Activated CD4-positive, alpha-beta T cell treated with anti-CD3 and anti-CD28 coated beads for 36 hours (primary cell): ENCODE data around the gene STAB2. TPM values are rescaled to one million over a fixed set of nuclear protein-coding genes. Genes with fewer than 3 reads are reported as not detected.

Experiments used
- ATAC-seq: fragments of 200-7000 bp; cut with Tn5 transposase; one replicate; pipeline ENCODE4 v1.10.0; 2021; ENCODE audit warnings: mild to moderate bottlenecking, moderate library complexity
- CTCF ChIA-PET: fragments of 350-600 bp; sonication (Branson Sonifier 250); formaldehyde crosslinking; loops from one replicate; lab custom pipeline; 2021; ENCODE audit warnings: antibody characterized with exemption; lab: Charles Lee
- POLR2A ChIA-PET: fragments of 350-600 bp; sonication (Branson Sonifier 250); formaldehyde crosslinking; loops from one replicate; lab custom pipeline; 2021; ENCODE audit warnings: antibody characterized with exemption, inconsistent platforms; lab: Charles Lee
- DNase-seq: peaks from one replicate; pipeline ENCODE4 v3.0.0-alpha.2; 2020
- H3K27ac Mint-ChIP-seq: one replicate; pipeline ENCODE4 v1.8.0; 2021; ENCODE audit warnings: mixed read lengths
- H3K27me3 Mint-ChIP-seq: one replicate; pipeline ENCODE4 v1.8.0; 2021; ENCODE audit warnings: mixed read lengths
- H3K36me3 Mint-ChIP-seq: one replicate; pipeline ENCODE4 v1.8.0; 2021; ENCODE audit warnings: low read depth, mixed read lengths
- H3K4me1 Mint-ChIP-seq: one replicate; pipeline ENCODE4 v1.8.0; 2021; ENCODE audit warnings: mixed read lengths
- H3K4me3 Mint-ChIP-seq: one replicate; pipeline ENCODE4 v1.8.0; 2021; ENCODE audit warnings: mild to moderate bottlenecking, moderate library complexity, mixed read lengths
- H3K9me3 Mint-ChIP-seq: one replicate; pipeline ENCODE4 v1.8.0; 2021; ENCODE audit warnings: low read depth, mixed read lengths
- intact Hi-C, 2 experiments: fragments of 100-400 bp; cut with DNase I in 1 of 2; cut with micrococcal nuclease in 1 of 2; formaldehyde crosslinking; loops; one replicate each; pipeline versions ENCODE4 v1.14.2 to v1.15.1; 2022 to 2024; cut with DNase I, micrococcal nuclease
- total RNA-seq, 2 experiments: library from RNA; stranded (reverse); gene quantifications; one replicate each; pipeline ENCODE4 v1.2.3, GENCODE V29; 2021

Gene STAB2
- total RNA-seq, 2 experiments from 2014 or later, result not detected

DNA sequence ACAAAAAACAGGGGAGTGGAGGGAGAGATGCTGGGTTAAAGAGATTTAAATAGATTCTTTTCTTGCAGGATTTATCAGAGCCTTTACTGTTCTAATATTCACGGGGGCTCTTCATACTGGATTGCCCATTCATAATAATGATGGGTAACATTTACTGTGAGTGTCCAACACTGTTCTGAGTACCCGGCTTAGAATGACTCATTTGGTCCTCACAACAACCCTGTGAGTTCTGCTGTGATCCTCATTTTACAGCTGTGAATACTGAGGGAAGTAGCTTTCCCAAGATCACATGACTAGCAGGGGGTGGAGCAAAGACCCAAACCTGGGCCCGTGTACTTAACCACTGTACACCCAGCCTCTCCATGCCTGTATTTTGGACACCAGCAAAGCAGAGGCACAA, 140.6 kb downstream of the STAB2 start:
- POLR2A ChIA-PET, result no interaction called here
- CTCF ChIA-PET, result interaction anchor here (1.7 kb wide), 1 partner anchor 55 kb away, joined by 3 read pairs; no protein-coding TSS in a partner anchor
- no peak overlapping the region for H3K4me3 Mint-ChIP-seq
- H3K4me1 Mint-ChIP-seq, result no peaks in the 10 kb centered on the region
- H3K27ac Mint-ChIP-seq, result no peak overlapping the region
- H3K27me3 Mint-ChIP-seq, result peaks cover 2% of the 10 kb centered on the region
- no peaks in the 10 kb centered on the region for H3K36me3 Mint-ChIP-seq
- intact Hi-C loops, result no loop called here
- peaks cover 4% of the 10 kb centered on the region for H3K9me3 Mint-ChIP-seq
- DNase-seq (no peak), ATAC-seq (no peak)

GRCh38 chr12:103728323-103728722, 141.2 kb downstream of the STAB2 start:
- CTCF ChIA-PET, result no interaction called here
- no peak for ATAC-seq
- Mint-ChIP-seq H3K4me3 (no peak overlapping the region), H3K27me3 (peaks cover 3% of the 10 kb centered on the region), H3K4me1 (no peaks in the 10 kb centered on the region), H3K36me3 (no peaks in the 10 kb centered on the region), H3K27ac (no peak overlapping the region), H3K9me3 (peaks cover 4% of the 10 kb centered on the region)
- DNase-seq, result no peak
- POLR2A ChIA-PET, result no interaction called here
- intact Hi-C loops, result no loop called here

DNA sequence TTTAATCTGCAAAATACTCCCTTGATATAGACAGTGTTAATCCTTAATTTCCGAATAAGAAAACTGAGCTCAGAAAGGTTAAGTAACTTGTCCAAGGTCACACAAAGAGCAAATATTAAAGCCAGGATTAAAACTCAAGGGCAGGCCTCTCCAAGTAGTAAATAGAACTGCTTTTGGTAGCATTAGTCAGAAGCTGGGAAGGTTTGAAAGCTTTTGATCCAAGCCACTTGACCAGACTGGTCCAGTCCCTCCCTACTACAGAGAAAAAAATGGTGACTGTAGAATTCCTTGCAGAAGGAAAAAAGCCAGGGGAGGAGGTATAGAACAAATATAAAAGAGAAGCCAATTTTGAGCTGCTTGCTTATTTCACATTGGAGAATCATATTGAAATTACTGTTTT, 142.4 kb downstream of the STAB2 start:
- H3K4me3 Mint-ChIP-seq, result no peak overlapping the region
- peaks cover 4% of the 10 kb centered on the region for H3K9me3 Mint-ChIP-seq
- DNase-seq (no peak), ATAC-seq (no peak)
- H3K4me1 Mint-ChIP-seq, result no peaks in the 10 kb centered on the region
- intact Hi-C loops, result no loop called here
- no peak overlapping the region for H3K27ac Mint-ChIP-seq
- CTCF ChIA-PET, result interaction anchor here (0.6 to 1.4 kb wide), 2 partner anchors 10 to 31 kb away, joined by 3 to 4 read pairs; no protein-coding TSS in a partner anchor
- H3K36me3 Mint-ChIP-seq, result no peaks in the 10 kb centered on the region
- POLR2A ChIA-PET, result no interaction called here
- H3K27me3 Mint-ChIP-seq, result peaks cover 4% of the 10 kb centered on the region

- H3K27ac Mint-ChIP-seq, result no peak overlapping the region
- CTCF ChIA-PET, result interaction anchor here (0.7 kb wide), 2 partner anchors 105 to 110 kb away, joined by 3 read pairs; no protein-coding TSS in a partner anchor
- H3K27me3 Mint-ChIP-seq, result peaks cover 4% of the 10 kb centered on the region
- intact Hi-C loops, result no loop called here
- no peaks in the 10 kb centered on the region for H3K4me1 Mint-ChIP-seq
- H3K36me3 Mint-ChIP-seq, result no peaks in the 10 kb centered on the region
- no peak overlapping the region for H3K4me3 Mint-ChIP-seq
- DNase-seq (no peak), ATAC-seq (no peak)
- peaks cover 4% of the 10 kb centered on the region for H3K9me3 Mint-ChIP-seq
- POLR2A ChIA-PET, result no interaction called here
Observed at GRCh38 chr12:103731539-103731938, 144.5 kb downstream of the STAB2 start.

DNA sequence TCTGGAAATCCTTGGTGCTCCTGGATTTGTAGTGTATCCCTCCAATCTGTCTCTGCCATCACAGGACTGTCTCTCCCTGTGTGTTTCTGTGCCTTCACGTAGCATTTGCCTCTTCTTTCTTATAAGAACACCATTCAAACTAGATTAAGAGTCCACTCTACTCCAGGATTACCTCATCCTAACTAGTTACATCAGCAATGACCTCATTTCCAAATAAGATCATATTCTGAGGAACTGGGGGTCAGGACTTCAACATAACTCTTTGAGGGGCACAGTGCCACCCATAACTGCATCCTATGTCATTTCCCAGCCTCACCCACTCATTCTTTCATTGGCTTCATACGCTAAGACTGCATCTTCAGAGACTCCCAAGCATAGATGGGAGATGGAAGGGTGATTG, 147.8 kb downstream of the STAB2 start:
- H3K9me3 Mint-ChIP-seq, result peaks cover 4% of the 10 kb centered on the region
- ChIA-PET CTCF (interaction anchor here (0.6 to 0.7 kb wide), 2 partner anchors 14 to 17 kb away, joined by 3 to 4 read pairs; no protein-coding TSS in a partner anchor), POLR2A (no interaction called here)
- no peaks in the 10 kb centered on the region for H3K36me3 Mint-ChIP-seq
- ATAC-seq (no peak), DNase-seq (no peak)
- peaks cover 4% of the 10 kb centered on the region for H3K27me3 Mint-ChIP-seq
- no peak overlapping the region for H3K4me3 Mint-ChIP-seq
- no peak overlapping the region for H3K27ac Mint-ChIP-seq
- H3K4me1 Mint-ChIP-seq, result no peaks in the 10 kb centered on the region
- intact Hi-C loops, result no loop called here

- no peak for DNase-seq
- intact Hi-C loops, result no loop called here
- no peak for ATAC-seq
- H3K27ac Mint-ChIP-seq, result no peak overlapping the region
- H3K4me1 Mint-ChIP-seq, result no peaks in the 10 kb centered on the region
- H3K27me3 Mint-ChIP-seq, result peaks cover 4% of the 10 kb centered on the region
- peaks cover 4% of the 10 kb centered on the region for H3K9me3 Mint-ChIP-seq
- ChIA-PET POLR2A (no interaction called here), CTCF (interaction anchor here (0.6 kb wide), 1 partner anchor 14 kb away, joined by 3 read pairs; no protein-coding TSS in a partner anchor)
- H3K36me3 Mint-ChIP-seq, result no peaks in the 10 kb centered on the region
- H3K4me3 Mint-ChIP-seq, result no peak overlapping the region
Observed at GRCh38 chr12:103735291-103735690, 148.2 kb downstream of the STAB2 start.

- Mint-ChIP-seq H3K4me3 (no peak overlapping the region), H3K36me3 (no peaks in the 10 kb centered on the region), H3K9me3 (peaks cover 3% of the 10 kb centered on the region), H3K27ac (no peak overlapping the region), H3K27me3 (peaks cover 10% of the 10 kb centered on the region), H3K4me1 (no peaks in the 10 kb centered on the region)
- CTCF ChIA-PET, result no interaction called here
- ATAC-seq (no peak), DNase-seq (no peak)
- intact Hi-C loops, result no loop called here
- POLR2A ChIA-PET, result no interaction called here
Observed at GRCh38 chr12:103736572-103736971, 149.5 kb downstream of the STAB2 start.

GRCh38 chr12:103737881-103738280, 150.8 kb downstream of the STAB2 start:
- peaks cover 11% of the 10 kb centered on the region for H3K27me3 Mint-ChIP-seq
- ChIA-PET POLR2A (no interaction called here), CTCF (no interaction called here)

GRCh38 chr12:103742349-103742932, 155.4 kb downstream of the STAB2 start:
- Mint-ChIP-seq H3K36me3 (no peaks in the 10 kb centered on the region), H3K27ac (no peak overlapping the region), H3K9me3 (no peaks in the 10 kb centered on the region), H3K27me3 (peaks cover 9% of the 10 kb centered on the region), H3K4me1 (no peaks in the 10 kb centered on the region), H3K4me3 (no peak overlapping the region)
- POLR2A ChIA-PET, result no interaction called here
- intact Hi-C loops, result no loop called here
- CTCF ChIA-PET, result interaction anchor here (1.1 kb wide), 1 partner anchor 28 kb away, joined by 3 read pairs; no protein-coding TSS in a partner anchor
- no peak for DNase-seq
- no peak for ATAC-seq

More at GRCh38 chr12:103737881-103738280, 150.8 kb downstream of the STAB2 start:
- Mint-ChIP-seq H3K9me3 (no peaks in the 10 kb centered on the region), H3K36me3 (no peaks in the 10 kb centered on the region), H3K4me1 (no peaks in the 10 kb centered on the region), H3K4me3 (no peak overlapping the region), H3K27ac (no peak overlapping the region)
- ATAC-seq (no peak), DNase-seq (no peak)
- intact Hi-C loops, result no loop called here

GRCh38 chr12:103743788-103744187, 156.7 kb downstream of the STAB2 start:
- intact Hi-C loops, result no loop called here
- Mint-ChIP-seq H3K36me3 (no peaks in the 10 kb centered on the region), H3K9me3 (no peaks in the 10 kb centered on the region), H3K27ac (no peak overlapping the region), H3K4me1 (no peaks in the 10 kb centered on the region), H3K4me3 (no peak overlapping the region), H3K27me3 (peaks cover 9% of the 10 kb centered on the region)
- ATAC-seq, result no peak
- CTCF ChIA-PET, result no interaction called here
- POLR2A ChIA-PET, result no interaction called here
- DNase-seq, result no peak

GRCh38 chr12:103745962-103746361, 158.9 kb downstream of the STAB2 start:
- no peak for ATAC-seq
- Mint-ChIP-seq H3K4me1 (no peaks in the 10 kb centered on the region), H3K4me3 (no peak overlapping the region), H3K9me3 (no peaks in the 10 kb centered on the region), H3K27ac (no peak overlapping the region), H3K27me3 (peaks cover 7% of the 10 kb centered on the region), H3K36me3 (no peaks in the 10 kb centered on the region)
- POLR2A ChIA-PET, result interaction anchor here (0.6 kb wide), 1 partner anchor 309 kb away, joined by 3 read pairs; no protein-coding TSS in a partner anchor
- intact Hi-C loops, result no loop called here
- no peak for DNase-seq
- CTCF ChIA-PET, result no interaction called here

GRCh38 chr12:103748002-103748401, 160.9 kb downstream of the STAB2 start:
- H3K4me1 Mint-ChIP-seq, result no peaks in the 10 kb centered on the region
- DNase-seq, result no peak
- no peaks in the 10 kb centered on the region for H3K9me3 Mint-ChIP-seq
- CTCF ChIA-PET, result interaction anchor here (0.6 kb wide), 2 partner anchors 9 to 23 kb away, joined by 3 to 4 read pairs; no protein-coding TSS in a partner anchor
- no peaks in the 10 kb centered on the region for H3K36me3 Mint-ChIP-seq
- POLR2A ChIA-PET, result no interaction called here
- H3K27ac Mint-ChIP-seq, result no peak overlapping the region
- H3K27me3 Mint-ChIP-seq, result peaks cover 3% of the 10 kb centered on the region
- ATAC-seq, result no peak
- no peak overlapping the region for H3K4me3 Mint-ChIP-seq
- intact Hi-C loops, result no loop called here
